Fibroblast of the aortic adventitia (primary cell): ENCODE results near the gene HTR3B. TPM values are rescaled to one million over a fixed set of nuclear protein-coding genes. Genes with fewer than 3 reads are reported as not detected.

Experiments
- DNase-seq: peaks from one replicate; pipeline ENCODE4 v3.0.0-alpha.2; 2010; ENCODE audit warnings: low read depth
- H3K4me3 ChIP-seq: 2 replicates; pipeline ENCODE4 v1.5.1; 2011; ENCODE audit warnings: low read depth, mild to moderate bottlenecking, control low read depth, low read length, moderate library complexity
- CTCF ChIP-seq: IDR thresholded peaks from 2 replicates; pipeline ENCODE4 v1.5.1; 2011; ENCODE audit warnings: mild to moderate bottlenecking, low read length, control low read depth, inconsistent platforms; ENCODE audit not compliant: insufficient read depth
- small RNA-seq: library from RNA; depleted of rRNA; stranded (forward); fragments of <200 nt; gene quantifications from one replicate; pipeline ENCODE3, GENCODE V24; 2012
- total RNA-seq: library from RNA; depleted of rRNA; stranded (reverse); fragments of >200 nt; gene quantifications from 2 replicates; pipeline ENCODE4 v1.2.3, GENCODE V29; 2012; ENCODE audit warnings: low replicate concordance

Gene HTR3B
- total RNA-seq, 1 donor, result not detected

- no peak for DNase-seq
- peak; percentile 66 for TF ChIP-seq CTCF
- H3K4me3 ChIP-seq, result no peak overlapping the region
Observed at GRCh38 chr11:113994077-113994954, 89.7 kb downstream of the HTR3B start.

Small RNA genes within 50 kb of the gene (small RNA-seq; reads per million reads assigned to genes)
- gene RNU6-1107P, result not detected

Other genes starting within 250 kb of the HTR3B start
- 0.09 TPM in 1 of 2 replicates, not detected in the other for gene TMPRSS5, start 198.5 kb upstream of the HTR3B start, total RNA-seq
- gene ZW10, start 131.1 kb upstream of the HTR3B start, total RNA-seq, result 10.5 and 26.7 TPM in 2 replicates
- gene CLDN25, start 125.0 kb upstream of the HTR3B start, total RNA-seq, result not detected in 2 replicates
- gene USP28, start 29.2 kb upstream of the HTR3B start, total RNA-seq, result 11.0 and 22.4 TPM in 2 replicates
- not detected in 2 replicates for gene HTR3A, start 70.3 kb downstream of the HTR3B start, total RNA-seq
- 0.27 and 0.41 TPM in 2 replicates for gene ZBTB16, start 154.9 kb downstream of the HTR3B start, total RNA-seq